ENCODE measurements around the gene UCMA.

UCMA gene

DNA sequence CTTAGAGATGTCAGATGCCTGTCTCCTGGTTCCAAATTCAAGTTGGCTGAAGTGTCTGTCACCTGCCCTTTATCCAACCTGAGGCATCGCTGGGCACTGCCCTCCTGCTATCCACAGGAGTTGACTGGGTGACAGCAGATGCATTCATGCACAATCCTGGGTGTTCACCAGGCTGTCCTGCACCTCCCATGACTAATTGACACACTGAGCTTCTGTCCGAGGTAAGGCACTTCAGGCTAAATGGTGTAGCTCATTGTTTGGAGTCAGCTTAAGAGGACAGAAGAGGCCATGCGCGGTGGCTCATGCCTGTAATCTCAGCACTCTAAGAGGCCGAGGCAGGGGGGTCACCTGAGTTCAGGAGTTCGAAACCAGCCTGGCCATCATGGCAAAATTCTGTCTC is 2.4 kb downstream of the UCMA start:
- DNase-seq: no peak

DNA sequence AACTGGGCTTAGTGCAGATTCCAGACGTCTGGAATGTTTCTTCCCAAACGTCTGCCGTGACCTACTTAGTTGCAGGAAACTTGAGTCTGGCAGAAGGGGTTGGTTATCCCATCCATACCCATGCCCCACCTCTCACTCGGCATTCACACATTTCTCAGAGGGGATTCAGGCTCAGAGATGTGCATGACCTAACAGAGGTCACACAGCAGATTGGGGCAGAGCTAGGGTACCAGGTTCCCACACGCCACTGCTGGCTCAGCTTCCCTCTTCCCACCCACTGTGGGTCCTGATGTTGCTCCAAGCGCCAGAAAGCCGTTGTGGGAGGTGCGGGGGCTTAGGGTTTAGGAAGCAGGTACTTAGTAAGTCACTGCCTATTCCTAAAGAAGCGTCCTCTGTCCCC is 3.0 kb downstream of the UCMA start:
- no peak for DNase-seq

DNA sequence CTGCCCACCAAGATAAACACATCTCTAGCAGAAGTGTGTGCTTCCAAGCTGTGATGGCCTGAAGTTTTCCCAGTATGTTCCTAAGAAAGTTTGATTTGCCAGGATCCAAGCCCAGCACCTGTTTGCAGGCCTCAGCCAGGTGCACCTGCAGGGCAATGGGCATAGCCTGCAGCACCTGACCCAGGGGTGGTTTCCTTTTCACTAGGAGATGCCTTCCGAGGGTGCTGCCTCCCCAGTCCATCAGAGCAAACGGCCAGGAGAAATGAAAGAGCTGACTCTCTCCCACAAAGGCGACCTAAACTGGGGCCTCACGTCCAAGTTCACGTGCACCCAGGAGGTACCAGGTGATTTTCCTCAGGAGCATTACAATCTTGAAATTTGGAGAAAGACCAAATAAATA is 7.1 kb downstream of the UCMA start:
- DNase-seq: no peak

DNA sequence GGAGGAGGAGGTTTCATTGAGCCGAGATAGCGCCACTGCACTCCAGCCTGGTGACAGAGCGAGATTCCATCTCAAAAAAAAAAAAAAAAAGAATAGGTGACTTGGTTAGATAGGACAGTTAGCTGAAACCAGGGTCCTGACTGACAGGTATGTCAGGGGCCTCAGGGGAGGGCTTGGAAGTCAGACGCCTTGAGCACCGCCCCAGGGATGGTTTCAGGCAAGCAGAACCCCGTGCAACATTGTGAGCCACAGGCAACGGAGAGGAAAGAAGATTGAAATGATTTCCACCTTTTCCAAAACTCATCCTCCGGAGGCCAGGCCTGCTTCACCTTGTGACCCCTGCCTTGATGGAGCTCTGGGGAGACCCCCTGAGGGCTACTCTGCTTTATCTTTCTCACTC is 8.6 kb downstream of the UCMA start:
- no peak for DNase-seq

DNA sequence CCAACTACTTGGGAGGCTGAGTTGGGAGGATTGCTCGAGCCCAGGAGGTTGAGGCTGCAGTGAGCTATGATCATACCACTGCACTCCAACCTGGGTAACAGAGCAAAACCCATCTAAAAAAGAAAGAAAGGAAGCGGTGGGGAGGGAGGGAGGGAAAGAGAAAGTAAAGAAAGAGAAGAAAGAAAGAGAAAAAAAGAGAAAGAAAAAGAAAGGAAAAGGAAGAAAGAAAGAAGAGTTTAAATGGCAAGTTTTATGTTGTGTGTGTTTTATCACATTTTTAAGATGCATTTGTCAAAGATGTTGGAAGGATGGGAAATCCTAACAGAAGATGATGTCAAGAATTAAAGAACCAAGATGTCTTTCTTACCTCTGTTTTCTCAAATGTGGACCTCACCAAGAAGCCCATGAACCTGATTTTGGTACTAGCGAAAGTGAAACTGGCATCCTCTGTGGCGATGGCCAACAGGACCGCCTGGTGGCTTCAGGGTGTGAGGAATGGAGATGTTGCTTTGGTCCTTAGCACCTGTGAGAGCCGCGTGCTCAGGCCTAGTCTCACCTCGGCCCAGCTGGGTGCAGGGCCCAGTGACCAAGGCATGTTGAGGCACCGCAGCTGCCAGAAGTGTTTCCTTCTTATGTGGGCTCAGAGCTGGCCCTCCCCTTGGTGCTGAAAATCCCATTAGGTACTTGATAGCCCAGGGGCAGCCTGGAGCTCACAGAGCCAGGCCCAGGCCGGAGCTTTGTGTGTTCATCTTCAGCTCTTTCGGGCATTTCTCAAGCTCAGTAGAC is 9.8 kb downstream of the UCMA start:
- no peak for DNase-seq

DNA sequence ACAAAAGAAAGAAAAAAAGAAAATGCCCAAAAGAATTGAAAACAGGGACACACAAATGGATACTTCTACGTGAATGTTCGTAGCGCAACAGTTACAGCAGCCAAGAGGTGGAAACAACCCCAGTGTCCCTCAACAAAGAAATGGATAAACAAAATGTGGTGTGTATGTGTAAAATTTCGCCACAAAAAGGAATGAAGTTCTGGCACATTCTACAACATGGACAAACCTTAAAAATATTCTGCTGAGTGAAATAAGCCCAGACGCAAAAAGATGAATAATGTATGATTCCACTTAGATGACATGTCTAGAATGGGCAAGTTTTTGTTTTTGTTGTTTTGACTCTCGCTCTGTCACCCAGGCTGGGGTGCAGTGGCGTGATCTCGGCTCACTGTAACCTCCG is 10.9 kb downstream of the UCMA start:
- no peak for DNase-seq

DNA sequence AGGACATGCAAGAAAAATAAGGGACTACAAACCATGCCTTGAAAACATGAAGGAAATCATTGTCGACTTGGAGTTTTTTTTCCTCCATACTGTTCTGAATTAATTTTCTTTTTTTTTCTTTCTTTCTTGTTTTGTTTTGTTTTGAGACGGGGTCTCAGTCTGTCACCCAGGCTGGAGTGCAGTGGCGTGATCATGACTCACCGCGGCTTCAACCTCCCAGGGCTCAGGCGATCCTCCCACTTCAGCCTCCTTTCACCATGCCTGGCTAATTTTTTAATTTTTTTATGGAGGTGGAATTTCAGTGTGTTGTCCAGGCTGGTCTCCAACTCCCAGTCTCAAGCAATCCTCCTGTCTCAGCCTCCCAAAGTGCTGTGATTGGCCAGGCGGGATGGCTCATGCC is 11.6 kb downstream of the UCMA start:
- DNase-seq: no peak

DNA sequence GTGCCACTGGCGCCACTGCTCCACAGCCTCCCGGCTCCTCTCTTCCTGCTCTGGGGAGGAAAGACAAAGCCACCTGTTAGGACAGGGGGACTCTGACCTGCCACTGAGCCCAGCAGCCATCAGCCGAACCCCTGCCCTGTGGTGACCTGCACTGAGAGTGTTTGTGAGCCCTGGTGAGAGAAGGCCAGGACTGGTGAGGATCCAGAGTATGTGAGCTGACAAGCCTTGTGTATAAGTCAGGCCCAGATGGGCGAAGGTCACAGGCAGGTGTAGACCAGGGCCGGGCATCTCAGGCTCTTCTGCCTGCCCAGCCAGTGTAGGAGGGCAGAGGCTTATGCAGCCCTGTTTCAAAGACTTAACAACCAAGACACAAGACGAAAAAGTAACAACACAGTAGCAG is 12.0 kb downstream of the UCMA start:
- no peak for DNase-seq

DNA sequence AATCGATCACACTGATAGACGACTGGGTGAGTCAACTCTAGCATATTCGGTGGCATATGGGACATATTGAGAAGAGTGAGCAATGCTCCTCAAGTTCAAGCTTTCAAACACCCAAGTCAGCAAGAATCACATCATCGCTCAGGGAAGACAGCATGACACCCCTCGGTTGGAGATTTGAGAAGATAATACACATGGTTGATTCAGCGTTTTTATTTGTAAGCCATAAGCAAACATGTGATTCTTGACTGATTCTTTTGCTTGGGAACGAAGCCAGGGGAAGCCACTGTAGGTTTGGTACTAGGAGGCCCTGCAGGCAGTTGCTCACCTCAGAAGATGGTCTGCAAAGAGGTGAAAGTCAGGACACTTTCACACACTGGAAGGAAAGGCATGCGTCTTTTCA is 12.6 kb downstream of the UCMA start:
- no peak for DNase-seq

DNA sequence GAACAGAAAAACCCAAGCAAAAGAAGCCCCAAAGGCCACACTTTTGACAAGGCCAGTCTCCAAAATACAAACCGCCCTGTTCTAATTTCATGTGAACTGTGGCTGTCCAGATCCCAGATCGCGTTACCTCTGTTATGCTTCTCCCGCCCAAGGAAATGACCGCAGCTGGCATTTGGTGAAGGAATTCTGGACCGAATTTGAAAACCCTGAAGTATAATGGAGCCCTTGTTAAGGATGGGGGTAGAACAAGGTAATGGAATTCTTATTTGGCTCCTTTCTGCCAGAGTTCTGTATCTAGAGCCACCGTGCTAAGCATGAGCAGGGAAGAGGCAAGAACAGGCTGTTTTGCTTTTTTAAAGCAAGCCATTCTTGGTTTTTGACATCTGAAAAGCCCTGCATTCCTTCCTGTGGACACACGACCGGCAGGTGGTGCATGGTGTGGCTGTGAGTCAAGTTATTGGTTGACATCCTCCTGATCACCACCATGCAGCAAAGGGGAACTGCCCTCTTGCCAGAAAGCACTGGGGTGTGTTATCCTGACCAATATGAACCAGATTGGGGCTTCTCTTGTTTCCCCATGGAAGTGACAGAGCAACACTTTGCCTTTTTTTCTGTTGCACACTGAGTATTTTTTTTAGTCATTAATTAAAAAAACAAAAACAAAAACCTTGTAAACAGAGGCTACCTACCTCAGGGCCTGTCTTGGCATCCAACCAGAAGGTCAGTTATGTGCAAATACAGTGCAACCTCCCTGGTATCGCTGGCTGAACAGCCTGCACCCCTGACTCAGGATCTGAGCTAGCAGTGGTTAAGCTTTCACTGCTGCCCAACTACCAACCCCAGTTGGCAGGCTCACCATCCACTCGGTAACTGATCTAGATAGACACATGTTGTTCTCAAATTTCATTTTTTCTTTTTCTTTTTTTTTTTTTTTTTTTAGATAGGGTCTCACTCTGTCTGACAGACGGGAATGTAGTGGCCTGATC is 14.2 kb downstream of the UCMA start:
- no peak for DNase-seq

DNA sequence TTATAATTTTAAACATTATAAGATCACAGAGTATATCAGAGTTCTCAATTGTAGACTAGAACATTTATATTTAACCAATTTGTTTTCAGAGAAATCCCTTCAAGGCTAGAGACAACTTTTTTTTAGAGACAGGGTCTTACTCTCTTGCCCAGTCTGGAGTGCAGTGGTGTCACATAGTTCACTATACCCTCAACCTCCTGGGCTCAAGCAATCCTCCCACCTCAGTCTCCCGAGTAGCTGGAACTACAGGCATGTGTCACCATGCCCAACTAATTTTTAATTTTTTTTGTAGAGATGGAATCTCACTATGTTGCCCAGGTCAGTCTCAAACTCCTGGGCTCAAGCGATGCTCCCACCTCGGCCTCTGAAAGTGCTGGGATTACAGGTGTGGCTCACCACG is 15.3 kb downstream of the UCMA start:
- DNase-seq: no peak

DNA sequence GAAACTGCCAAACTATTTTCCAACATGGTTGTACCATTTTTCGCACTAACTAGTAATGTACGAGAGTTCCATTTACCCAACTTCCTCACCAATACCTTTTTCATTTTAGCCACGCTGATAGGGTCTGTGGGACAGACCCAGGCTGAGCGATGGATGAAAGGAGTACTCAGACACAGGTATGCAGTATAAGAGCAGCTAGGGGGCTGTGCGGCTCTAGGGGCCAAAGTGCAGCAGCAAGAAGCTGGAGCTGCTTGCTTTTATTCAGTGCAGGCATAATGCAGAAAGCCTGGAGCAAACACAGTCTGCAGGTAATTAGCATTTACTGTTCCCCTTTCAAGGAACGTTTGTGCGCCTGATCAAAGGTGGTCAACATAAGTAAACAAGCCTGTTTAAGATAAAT is 21.0 kb downstream of the UCMA start:
- no peak for DNase-seq

DNA sequence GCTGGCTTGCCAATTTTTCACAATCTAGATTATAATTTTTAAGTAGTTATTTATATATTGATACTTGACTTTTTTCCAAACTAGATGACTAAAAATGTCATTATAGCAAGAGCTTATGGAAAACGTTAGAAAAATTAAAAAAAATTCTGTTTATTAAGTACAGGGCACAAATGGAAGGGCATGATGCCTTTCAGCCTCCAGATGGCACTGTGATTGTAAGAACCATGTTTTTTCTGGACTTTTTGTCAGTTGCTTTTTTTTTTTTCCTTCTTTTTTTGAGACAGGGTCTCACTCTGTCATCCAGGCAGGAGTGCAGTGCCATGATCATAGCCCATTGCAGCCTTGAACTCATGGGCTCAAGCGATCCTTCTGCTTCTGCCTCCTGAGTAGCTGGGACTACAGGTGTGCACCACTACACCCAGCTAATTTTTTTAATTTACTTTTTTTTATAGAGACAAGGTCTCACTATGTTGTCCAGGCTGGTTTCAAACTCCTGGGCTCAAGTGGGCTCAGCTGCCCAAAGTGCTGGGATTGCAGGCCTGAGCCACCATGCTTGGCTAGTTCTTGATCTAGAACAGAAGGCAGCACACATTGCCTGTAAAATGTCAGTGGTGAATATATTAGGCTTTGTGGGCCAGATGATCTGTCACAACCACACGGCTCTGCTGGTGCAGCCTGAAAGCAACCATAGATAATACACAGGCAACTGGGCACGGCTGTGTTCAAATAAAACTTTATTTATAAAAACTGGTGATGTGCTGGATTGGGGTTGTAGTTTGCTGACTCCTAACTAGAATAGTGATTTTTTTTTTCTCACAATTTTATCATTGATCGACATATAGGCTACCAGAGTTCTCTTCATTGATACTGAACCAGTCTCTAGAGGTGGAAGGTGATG is 27.4 kb downstream of the UCMA start:
- no peak for DNase-seq

DNA sequence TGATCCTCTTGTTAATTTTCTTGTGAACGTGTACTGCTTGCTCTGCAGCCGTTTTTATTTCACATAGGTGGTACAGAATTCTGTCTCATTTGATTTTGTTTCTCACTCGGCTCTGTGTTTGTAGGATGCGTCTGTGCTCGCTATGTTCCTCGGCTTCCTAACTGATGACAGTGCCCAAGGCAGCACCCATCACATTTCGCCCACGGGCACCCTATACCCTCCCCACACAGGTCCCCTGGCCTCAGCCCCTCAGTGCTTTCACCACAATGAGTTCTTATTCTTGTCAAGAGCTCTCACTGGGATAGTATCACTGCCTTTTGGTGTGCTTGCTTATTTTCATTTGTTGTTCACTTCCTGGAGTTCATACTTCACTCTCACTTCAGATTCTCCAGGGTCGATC is 28.1 kb downstream of the UCMA start:
- no peak for DNase-seq

DNA sequence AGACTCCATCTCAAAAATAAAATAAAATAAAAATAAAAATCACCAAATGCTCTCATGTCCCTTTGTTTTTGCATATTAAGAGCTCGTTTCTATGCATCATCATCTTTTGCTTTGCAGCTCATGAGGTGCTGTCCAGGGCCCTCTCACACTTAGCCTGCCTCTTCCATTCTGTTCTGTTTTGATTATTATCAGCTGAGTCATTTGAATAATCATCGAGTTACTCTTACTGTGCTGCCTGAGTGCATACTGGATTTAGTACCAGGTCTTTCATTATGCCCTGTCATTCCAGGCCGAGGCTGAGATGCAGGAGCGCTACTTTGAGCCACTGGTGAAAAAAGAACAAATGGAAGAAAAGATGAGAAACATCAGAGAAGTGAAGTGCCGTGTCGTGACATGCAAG is 33.0 kb downstream of the UCMA start:
- DNase-seq: no peak

DNA sequence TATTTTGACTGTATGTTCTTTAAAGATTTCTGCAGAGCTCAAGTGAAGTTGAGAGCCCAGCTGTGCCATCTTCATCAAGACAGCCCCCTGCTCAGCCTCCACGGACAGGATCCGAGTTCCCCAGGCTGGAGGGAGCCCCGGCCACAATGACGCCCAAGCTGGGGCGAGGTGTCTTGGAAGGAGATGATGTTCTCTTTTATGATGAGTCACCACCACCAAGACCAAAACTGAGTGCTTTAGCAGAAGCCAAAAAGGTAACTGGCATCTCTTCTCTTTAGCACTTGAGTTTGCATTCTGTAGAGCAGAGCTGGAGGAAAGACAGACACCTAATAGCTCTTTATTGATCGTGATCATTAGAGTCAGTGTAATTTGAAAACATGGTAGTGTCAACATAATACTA is 39.2 kb downstream of the UCMA start:
- no peak for DNase-seq

DNA sequence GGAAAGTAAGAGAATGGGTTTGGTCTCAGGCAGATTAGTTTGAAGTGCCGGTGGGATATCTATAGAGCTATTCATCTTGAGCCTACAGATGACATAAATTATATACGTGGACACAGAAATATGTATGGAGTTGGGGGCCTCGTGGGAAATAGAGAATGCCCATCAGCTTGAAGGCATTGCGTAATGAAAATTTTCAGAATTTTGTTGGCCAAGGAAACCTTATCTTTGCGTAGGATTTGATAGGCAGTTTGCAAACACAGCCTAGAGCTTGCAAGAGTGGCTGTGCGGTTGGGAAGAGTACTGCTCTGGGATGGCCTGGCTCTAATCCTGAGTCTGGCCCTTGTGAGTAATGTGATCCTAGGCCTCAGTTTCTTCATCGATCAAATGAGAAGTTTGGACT is 40.5 kb downstream of the UCMA start:
- no peak for DNase-seq

DNA sequence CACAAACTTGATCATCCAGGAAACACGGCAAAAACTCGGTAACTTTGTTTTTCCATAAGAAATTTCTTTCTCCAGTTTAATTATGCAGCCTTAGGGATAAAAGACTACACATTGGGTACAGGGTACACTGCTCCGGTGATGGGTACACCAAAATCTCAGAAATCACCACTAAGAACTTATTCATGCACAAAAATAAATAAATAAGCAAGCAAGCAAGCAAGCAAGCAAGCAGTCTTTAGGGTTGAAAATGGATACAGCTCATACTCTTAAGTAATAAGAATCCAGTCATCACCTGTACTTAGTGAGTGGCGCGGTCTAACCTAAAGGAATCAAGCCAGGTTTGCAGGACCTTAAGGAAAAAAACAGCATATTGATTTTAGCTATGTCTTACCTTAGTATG is 42.8 kb downstream of the UCMA start:
- DNase-seq: no peak

DNA sequence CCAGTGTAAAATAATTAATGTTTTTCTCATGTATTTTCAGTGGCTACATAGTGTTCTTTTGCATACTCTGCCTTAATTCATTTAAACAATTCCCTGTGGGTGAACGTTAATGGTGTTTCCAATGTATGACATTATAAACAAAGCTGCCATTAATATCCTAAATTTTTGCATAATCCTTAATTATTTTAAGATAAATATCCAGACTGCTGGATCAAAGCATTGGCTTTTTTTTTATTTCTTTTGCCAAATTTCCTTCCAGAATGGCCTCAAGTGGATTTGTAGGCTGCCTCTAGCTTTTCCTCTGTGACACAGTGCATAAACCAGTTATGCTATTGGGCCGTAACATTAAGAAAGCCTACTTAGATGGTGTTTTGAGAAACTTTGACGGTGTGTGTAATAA is 43.4 kb downstream of the UCMA start:
- no peak for DNase-seq

DNA sequence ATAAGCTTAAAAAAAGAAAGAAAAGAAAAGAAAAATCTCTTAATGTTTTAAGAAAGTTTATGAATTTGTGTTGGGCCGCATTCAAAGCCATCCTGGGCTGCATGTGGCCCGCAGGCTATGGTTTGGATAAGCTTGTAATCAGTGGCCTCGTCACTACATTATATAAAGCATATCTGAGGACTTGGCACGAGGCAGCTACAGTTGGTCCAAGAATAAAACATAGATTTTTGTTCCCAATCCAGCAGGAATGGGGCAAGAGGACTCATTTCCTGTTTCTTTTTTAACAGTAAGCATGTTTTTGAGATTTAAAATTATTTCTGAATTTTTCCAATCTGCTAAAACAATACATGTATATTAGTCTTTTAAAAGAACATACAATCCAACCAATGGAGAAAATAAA is 44.2 kb downstream of the UCMA start:
- no peak for DNase-seq

DNA sequence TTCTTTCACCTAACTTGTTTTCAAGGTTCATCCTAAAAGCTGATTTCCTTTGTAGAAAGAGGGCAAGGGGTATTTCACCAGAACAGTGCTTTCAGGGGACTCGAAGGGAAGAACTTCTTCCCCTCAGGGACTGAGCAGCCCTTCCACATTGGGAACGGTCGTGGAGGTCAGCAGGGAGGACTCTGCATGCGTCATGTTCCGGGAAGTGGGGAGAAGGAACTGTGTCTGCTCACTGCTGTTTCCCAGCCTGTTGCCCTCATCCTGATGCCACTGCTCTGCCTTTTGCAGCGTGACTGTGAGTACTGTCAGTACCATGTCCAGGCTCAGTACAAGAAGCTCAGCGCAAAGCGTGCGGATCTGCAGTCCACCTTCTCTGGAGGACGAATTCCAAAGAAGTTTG is 45.6 kb downstream of the UCMA start:
- no peak for DNase-seq

DNA sequence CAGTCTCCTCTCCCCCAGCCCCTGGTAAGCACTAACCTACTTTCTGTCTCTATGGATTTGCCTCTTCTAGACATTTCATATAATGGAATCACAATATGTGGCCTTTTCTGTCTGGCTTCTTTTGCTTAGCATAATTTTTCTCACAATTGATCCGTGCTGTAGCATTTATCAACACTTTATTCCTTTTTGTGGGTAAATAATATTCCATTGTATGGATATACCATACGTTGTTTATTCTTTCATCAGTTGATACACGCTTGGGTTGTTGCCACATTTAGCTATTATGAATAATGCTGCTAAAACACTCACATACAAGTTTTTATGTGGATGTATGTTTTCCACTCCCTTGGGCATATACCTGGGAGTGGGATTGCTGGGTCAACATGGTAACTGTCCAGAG is 47.0 kb downstream of the UCMA start:
- DNase-seq: no peak
